Measurements from ENCODE around the gene AKAP1.

Gene AKAP1

DNA sequence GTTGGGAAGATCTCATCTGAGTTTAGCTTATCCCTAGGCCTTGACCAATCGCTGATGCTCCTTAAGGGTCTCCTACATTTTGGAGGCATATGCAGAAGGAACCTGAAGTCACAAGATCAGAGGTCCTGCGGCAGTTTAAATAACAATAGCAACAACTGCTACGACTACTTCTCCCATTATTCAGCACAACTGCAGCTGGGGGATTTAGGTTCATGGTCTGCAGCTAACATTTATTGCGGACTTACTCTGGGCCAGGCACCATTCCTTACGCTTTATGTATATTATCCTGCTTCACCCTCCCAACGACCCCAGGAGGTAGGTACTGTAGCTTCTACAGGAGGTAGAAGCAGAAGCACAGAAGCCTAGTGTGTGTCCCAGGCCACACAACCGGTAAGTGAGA is 59.5 kb downstream of the AKAP1 start:
- no peak for DNase-seq (ENCODE audit: low read depth in 1 of 2, low spot score in 1 of 2)
- in situ Hi-C loops (cut with HindIII; ENCODE audit: low pct_unique_long_range_greater_than_20kb, low sequenced_read_pairs): no loop called here
- TF ChIP-seq JUND (IDR thresholded peaks at IDR 0.05; ENCODE audit: low read depth): no peak

DNA sequence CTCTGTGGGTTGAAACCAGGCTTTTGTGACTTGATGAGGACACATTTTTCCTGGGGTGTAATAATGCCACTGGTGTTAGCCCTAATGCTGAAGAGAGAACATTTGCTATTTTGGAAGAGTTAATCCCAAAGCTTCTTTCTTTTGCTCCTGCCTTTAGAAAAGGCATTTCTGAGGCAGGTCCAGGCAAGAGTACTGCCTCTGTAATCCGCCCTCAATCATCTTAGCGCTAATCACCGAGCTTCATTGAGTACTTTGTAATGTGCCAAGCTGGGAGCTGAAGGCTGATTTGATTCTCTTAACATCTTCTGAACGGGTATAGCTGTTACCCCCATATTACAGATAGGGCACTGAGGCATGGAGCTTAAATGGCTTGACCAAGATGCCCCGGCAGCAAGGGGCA is 60.3 kb downstream of the AKAP1 start:
- in situ Hi-C loops (cut with HindIII; ENCODE audit: low pct_unique_long_range_greater_than_20kb, low sequenced_read_pairs): no loop called here
- no peak for DNase-seq (ENCODE audit: low read depth in 1 of 2, low spot score in 1 of 2)
- TF ChIP-seq JUND (IDR thresholded peaks at IDR 0.05; ENCODE audit: low read depth): no peak

DNA sequence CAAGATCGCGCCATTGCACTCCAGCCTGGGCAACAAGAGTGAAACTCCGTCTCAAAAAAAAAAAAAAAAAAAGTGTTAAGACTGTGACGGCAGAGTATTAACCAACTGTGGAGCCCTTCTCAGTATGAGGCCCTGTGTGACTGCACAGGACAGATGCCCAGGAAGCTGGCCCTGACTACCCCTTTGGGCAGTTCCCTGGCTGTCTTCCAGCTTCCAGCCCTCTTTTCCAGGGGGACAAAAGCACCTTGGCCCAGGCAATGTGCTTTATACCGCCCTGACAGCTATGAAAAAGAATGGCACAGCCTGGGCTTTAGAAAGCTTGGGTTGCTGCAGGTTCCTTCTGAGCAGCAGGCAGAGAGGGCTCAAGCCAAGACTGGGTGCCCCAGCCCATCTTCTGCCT is 61.2 kb downstream of the AKAP1 start:
- in situ Hi-C loops (cut with HindIII; ENCODE audit: low pct_unique_long_range_greater_than_20kb, low sequenced_read_pairs): no loop called here
- no peak for DNase-seq (ENCODE audit: low read depth in 1 of 2, low spot score in 1 of 2)
- no peak for TF ChIP-seq JUND (IDR thresholded peaks at IDR 0.05; ENCODE audit: low read depth)

DNA sequence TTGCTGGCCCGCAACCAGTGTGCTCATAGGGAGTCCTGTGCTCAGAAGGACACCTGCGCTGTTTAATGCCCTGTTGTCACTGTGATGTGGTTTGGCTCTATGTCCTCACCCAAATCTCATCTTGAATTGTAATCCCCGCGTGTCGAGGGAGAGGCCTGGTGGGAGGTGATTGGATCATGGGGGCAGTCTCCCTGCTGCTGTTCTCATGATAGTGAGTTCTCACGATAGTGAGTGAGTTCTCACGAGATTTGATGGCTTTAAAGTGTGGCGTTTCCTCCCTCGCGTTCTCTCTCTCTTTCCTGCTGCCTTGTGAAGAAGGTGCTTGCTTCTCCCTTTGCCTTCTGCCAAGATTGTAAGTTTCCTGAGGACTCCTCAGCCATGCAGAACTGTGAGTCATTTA is 66.8 kb downstream of the AKAP1 start:
- in situ Hi-C loops (cut with HindIII; ENCODE audit: low pct_unique_long_range_greater_than_20kb, low sequenced_read_pairs): no loop called here
- no peak for DNase-seq (ENCODE audit: low read depth in 1 of 2, low spot score in 1 of 2)
- no peak for TF ChIP-seq JUND (IDR thresholded peaks at IDR 0.05; ENCODE audit: low read depth)

DNA sequence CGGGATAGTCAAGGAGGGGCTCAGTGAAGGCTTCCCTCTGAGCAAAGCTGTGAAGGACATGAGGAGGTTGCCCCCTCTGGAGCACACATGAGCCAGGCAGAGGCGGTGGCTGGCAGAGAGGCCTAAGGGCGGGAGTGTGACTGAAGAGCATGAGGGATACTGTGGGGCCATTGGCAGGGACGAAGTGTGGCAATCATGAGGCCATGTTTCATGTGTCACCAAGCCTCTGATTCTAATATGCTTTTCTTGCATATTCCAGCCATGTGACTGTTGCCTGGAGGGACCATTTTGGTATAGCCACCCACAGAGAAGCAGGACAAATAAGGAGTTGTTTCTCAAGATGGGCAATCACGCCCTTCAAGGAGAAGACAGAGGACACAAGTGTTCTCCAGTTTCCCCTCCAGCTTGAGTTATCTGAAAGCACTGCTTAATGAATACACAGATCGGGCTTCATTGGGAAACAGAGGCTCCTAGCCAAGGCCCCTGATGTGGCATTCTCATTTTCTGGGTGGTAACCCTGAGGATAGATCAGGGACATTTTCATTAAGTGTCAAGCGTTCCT is 68.0 kb downstream of the AKAP1 start:
- DNase-seq (ENCODE audit: low read depth in 1 of 2, low spot score in 1 of 2): no peak
- TF ChIP-seq JUND (IDR thresholded peaks at IDR 0.05; ENCODE audit: low read depth): no peak
- in situ Hi-C loops (cut with HindIII; ENCODE audit: low pct_unique_long_range_greater_than_20kb, low sequenced_read_pairs): no loop called here

DNA sequence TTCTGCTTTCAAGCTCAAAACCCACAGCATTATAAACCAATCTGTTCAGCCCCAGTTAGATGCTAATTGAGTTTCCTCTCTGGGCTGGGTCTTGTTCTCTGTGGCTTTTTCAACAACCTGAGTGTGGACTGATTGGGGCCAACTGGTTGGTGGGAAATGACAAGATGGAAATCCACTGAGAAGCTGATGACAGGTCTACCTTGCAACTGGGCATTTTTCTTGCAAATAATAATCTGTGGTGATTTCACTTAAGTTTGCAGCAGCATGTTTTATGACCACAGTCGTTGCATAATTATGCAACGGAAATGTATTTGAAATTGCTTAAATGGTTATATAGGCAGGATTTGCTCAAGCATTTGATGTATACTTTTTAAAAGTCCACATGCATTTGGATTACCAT is 69.9 kb downstream of the AKAP1 start:
- no peak for DNase-seq (ENCODE audit: low read depth in 1 of 2, low spot score in 1 of 2)
- TF ChIP-seq JUND (IDR thresholded peaks at IDR 0.05; ENCODE audit: low read depth): no peak
- in situ Hi-C loops (cut with HindIII; ENCODE audit: low pct_unique_long_range_greater_than_20kb, low sequenced_read_pairs): no loop called here

DNA sequence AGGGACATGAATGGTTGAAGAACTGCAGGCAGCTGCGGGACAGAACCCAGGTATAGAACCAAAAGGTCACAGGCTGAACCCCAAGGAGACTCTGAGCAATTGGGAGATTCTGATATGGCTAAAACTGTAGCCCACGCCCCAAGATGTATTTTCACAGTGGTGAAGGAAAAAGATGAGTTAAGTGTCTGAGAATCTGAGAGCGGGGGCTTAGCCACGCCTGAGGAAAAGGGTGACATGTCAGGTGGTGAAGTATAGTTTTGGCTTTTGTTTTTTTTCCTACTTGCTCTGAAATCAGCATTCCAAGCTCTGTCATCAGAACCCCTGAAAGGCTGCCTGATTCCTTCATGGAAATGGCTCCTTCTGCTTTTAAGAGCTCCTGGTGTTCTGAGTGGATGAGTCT is 73.3 kb downstream of the AKAP1 start:
- in situ Hi-C loops (cut with HindIII; ENCODE audit: low pct_unique_long_range_greater_than_20kb, low sequenced_read_pairs): no loop called here
- DNase-seq (ENCODE audit: low read depth in 1 of 2, low spot score in 1 of 2): no peak

DNA sequence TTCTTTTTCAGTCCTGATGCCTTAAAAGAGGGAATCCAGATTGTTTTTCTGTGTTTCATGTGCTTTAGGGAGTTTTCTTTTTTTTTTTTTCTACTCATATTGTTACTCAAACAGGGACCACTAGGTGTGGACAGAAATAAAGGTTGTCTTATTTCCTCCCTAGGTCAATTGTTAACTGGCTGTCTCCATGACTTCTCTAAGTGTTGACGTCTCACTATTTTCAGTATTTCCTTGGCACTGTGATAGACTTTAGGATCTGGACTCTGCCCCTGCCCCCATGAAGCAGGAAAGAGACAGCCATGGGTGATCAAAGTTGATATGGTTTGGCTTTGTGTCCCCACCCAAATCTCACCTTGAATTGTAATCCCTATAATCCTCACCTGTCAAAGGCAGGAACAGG is 73.7 kb downstream of the AKAP1 start:
- TF ChIP-seq JUND (IDR thresholded peaks at IDR 0.05; ENCODE audit: low read depth): no peak
- in situ Hi-C loops (cut with HindIII; ENCODE audit: low pct_unique_long_range_greater_than_20kb, low sequenced_read_pairs): no loop called here
- no peak for DNase-seq (ENCODE audit: low read depth in 1 of 2, low spot score in 1 of 2)

More for the DNA sequence above, 73.3 kb downstream of the AKAP1 start:
- no peak for TF ChIP-seq JUND (IDR thresholded peaks at IDR 0.05; ENCODE audit: low read depth)

DNA sequence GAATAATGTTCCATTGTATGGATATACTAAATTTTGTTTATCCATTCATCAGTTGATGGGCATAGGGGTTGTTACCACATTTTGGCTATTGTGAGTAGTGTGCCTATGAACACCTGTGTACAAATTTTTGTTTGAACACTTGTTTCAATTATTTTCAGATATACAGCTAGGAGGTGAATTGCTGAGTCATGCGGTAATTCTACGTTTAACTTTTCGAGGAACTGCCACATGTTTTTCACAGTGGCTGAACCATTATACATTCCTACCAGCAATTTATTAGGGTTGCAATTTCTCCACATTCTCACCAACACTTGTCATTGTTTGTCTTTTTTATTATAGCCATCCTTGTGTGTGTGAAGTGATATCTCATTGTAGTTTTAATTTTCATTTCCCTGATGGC is 75.6 kb downstream of the AKAP1 start:
- TF ChIP-seq JUND (IDR thresholded peaks at IDR 0.05; ENCODE audit: low read depth): no peak
- no peak for DNase-seq (ENCODE audit: low read depth in 1 of 2, low spot score in 1 of 2)
- in situ Hi-C loops (cut with HindIII; ENCODE audit: low pct_unique_long_range_greater_than_20kb, low sequenced_read_pairs): no loop called here

DNA sequence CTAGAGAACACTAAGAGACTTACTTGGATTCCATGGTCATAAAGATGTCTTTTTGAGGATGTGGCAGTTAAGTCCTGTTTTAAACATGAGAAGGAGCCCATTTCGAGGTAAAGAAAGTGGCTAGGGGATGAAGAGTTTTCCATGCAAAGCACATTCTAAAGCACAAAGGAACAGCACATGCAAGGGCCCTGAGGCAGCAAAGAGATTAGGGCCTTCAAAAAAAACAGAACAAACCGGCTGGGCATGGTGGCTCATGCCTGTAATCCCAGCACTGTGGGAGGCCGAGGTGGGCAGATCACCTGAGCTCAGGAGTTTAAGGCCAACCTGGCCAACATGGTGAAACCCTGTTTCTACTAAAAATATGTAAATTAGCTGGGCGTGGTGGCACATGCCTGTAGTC is 79.8 kb downstream of the AKAP1 start:
- TF ChIP-seq JUND (IDR thresholded peaks at IDR 0.05; ENCODE audit: low read depth): no peak
- in situ Hi-C loops (cut with HindIII; ENCODE audit: low pct_unique_long_range_greater_than_20kb, low sequenced_read_pairs): no loop called here
- DNase-seq (ENCODE audit: low read depth in 1 of 2, low spot score in 1 of 2): peak in 1 of 2 experiments; percentile 21

DNA sequence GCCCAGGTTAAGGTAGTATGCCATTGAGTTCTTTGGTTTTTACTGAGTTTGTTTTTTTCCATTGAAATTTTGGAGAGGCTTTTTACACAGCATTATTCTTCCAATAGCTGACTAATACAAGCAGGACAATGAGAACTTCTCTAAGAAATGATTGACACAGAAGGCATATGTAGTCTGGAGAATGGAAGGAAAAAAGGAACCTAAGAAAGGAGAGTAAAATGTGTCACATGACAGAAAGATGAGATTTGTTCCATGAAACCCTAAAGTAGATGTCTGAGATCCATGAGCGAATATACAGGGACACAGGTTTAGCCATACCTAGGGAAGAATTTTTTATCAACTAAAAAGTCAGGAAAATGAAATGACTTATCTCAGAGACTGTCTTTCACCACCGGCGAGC is 80.7 kb downstream of the AKAP1 start:
- no peak for TF ChIP-seq JUND (IDR thresholded peaks at IDR 0.05; ENCODE audit: low read depth)
- in situ Hi-C loops (cut with HindIII; ENCODE audit: low pct_unique_long_range_greater_than_20kb, low sequenced_read_pairs): no loop called here
- DNase-seq (ENCODE audit: low read depth in 1 of 2, low spot score in 1 of 2): no peak

DNA sequence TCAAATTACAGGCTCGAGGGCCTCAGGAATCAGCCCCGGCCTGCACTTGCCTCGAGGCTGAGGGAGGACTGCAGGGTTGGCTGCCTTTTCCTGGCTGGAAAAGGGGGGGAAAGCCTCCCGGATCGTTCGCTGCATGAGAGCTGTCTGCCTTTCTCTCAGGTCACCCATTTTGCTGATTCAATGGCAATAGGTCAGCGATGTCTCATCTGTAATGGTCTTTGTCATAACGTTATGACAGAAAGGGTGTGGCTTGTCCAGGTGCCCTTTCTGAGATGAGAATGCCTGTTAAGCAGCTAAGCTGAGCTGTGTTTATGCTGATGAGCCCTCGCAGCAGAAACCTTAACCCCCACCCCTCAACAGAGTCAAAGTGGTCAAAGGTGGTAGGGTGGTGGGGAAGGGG is 81.8 kb downstream of the AKAP1 start:
- DNase-seq (ENCODE audit: low read depth in 1 of 2, low spot score in 1 of 2): no peak
- in situ Hi-C loops (cut with HindIII; ENCODE audit: low pct_unique_long_range_greater_than_20kb, low sequenced_read_pairs): no loop called here
- TF ChIP-seq JUND (IDR thresholded peaks at IDR 0.05; ENCODE audit: low read depth): no peak

DNA sequence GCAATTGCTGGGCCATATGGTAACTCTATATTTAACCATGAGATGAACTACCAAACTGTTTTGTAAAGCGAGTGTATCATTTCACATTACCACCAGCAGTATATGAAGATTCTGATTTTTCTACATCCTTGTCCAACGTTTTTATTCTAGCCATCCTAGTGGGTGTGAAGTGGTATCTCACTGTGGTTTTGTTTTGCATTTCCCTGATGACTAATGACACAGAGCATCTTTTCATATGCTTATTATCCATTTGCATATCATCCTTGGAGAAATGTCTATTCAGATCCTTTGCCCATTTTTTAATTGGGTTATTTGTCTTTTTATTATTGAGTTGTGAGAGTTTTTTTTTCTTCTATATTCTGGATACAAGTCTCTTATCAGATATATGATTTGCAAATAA is 83.6 kb downstream of the AKAP1 start:
- DNase-seq (ENCODE audit: low read depth in 1 of 2, low spot score in 1 of 2): no peak
- in situ Hi-C loops (cut with HindIII; ENCODE audit: low pct_unique_long_range_greater_than_20kb, low sequenced_read_pairs): no loop called here
- no peak for TF ChIP-seq JUND (IDR thresholded peaks at IDR 0.05; ENCODE audit: low read depth)

DNA sequence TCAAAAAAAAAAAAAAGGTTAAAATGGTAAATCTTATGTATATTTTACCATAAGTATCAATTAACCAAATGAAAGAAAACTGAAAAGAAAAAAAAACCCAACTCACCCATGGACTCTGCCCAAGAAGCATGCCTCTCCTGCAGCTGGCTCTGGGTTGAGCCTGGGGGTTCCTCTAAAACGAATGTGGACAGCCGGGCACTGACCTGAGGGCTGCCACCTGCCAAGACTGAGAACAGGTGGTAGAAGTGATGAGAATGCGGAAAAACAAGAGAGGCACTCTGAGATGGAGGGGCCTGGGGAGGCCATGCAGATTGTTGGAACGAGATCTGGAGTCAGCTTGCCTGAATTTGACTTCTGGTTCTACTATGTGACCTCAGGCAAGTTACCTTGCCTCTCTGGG is 85.8 kb downstream of the AKAP1 start:
- in situ Hi-C loops (cut with HindIII; ENCODE audit: low pct_unique_long_range_greater_than_20kb, low sequenced_read_pairs): no loop called here
- no peak for DNase-seq (ENCODE audit: low read depth in 1 of 2, low spot score in 1 of 2)
- no peak for TF ChIP-seq JUND (IDR thresholded peaks at IDR 0.05; ENCODE audit: low read depth)

Measured in T47D (cell line).